HG03442 (cell line): Measurements from ENCODE around the gene DYNLRB1.

Experiments used
- ATAC-seq: cut with Tn5 transposase; IDR thresholded peaks from one replicate; pipeline ENCODE4 v1.9.1; 2021; ENCODE audit warnings: mild to moderate bottlenecking, moderate library complexity; ENCODE audit not compliant: unreplicated experiment

Gene DYNLRB1

DNA sequence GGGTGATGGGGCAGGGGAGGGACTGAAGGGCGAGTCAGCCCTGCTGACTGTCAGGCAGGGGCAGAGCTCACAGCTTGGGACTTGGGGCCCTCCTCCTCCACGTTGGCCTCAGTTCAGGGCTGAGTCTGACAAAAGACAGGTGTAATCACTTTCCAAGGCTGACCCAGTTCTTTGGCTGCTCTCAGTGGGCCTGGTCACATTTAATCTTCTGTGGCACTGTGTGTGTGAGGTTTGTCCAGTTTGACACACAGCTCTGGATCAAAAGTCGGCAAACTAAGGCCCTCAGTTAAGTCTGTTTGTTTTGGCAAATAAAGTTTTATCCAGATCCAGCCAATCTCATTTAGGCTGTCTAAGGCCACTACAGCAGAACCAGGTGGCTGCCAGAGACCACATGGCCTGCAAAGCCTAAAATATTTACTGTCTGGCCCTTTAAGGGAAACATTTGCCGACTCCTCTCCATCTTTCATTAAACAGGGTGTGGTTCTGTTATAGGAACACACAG lies 37.2 kb downstream of the DYNLRB1 start:
- no peak for ATAC-seq

DNA sequence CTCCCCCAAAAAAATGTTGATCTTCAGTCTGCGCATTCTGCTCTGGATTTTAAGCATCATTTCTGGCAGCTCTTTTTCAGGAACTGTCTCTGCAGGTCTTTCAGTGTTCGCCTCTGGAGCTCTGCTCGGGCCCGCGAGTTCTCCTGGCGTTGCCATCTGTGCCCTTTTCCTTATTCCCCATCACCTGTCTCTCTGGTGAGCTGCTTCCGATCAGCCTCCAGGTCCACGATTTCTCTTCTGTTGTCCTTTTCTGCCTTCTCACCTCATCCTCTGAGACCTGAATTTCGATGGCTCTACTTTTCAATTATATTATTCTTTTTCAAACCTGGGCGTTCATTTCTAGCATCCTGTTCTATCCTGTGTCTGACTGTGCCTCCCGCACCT lies 41.7 kb downstream of the DYNLRB1 start:
- no peak for ATAC-seq

DNA sequence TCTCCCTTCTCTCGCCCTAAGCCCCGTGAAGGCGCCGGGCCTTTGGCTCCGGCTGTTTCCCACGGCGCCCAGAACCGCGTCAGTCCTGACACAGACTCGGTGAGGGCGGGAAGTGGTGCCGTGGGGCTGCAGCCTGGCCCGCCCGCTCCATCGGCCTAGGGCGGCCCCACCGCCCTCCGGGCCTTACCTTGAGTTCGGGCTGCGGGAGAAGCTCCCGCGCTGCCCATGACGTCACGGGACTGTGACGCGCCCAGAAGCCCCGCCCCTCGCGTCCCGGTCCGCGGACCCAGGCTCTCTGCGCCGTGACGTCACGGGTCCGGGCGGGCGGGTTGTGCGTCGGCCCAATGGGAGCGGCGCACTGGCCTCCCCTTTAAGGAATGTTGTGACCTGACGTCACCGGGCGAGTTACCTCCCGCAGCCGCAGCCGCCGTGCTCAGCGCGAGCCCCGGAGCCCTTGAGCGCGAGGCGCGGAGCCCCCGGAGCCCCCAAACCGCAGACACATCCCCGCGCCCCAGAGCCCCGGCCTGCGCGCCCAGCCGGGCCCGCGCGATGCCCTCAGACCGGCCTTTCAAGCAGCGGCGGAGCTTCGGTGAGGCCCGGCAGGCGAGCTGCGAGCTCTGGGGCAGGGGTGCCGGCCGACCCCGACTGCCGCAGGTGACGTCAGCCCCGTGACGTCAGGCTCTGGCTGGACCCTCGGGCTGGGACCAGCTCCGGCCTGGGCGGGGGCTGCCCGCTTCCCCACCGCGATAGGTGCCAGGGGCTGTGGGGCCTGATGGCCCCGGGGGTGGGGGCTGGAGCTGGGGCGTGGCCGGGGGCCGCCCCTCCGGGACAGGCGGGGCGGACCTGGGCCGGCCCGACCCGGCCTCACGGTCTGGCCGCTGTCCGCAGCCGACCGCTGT lies 42.3 kb downstream of the DYNLRB1 start, which contains the start of gene MAP1LC3A:
Gene MAP1LC3A, plus strand, starts transcription at position 399 of the 899 bp plus-strand sequence. Its CDS starts 151 bp downstream, at position 550.
- ATAC-seq, result peak; percentile 52

DNA sequence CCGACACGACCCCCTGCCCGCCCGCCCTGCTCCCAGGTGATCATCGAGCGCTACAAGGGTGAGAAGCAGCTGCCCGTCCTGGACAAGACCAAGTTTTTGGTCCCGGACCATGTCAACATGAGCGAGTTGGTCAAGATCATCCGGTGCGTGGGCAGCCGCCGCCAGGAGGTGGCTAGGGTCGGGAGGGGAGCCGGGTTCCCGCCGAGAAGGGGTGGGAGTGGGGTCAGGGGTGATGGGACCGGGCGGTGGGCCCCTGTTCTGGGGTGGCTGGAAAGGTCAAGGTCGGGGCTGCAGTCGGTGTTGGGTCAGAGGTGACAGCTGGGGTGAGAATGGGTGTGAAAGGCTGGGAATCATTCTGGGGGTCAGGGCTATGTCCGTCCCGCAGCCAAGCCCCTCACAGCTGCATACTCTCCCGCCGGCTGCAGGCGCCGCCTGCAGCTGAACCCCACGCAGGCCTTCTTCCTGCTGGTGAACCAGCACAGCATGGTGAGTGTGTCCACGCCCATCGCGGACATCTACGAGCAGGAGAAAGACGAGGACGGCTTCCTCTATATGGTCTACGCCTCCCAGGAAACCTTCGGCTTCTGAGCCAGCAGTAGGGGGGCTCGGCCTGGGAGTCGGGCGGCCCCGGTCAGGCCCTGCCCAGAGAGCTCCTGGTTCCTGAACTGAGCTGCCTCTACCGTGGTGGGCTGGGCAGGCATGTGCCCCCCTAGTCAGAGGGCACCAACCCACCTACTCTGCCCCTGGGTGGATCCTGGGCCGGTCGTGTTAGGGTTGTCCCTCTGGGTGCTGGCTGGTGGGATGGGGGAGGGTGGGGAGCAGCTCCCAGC lies 43.3 kb downstream of the DYNLRB1 start:
- ATAC-seq, result no peak

DNA sequence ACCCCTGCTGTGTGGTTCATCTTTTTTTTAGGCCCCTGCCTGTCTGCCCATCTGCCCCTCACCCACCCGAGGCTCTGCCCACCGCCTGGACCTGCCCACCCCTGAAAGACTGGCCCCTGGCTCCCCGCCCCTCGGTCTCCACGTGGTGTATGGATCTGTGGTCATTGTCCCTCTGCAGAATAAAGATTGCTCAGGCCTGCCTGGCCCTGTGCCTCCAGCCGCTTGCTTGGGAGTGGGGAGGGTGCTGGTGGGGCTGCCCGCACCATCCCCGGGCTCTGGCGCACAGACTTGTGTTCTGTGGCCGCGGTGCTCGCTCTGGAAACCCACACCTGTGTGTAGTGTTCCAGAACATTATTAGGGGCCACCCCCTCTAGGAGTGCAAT lies 43.9 kb downstream of the DYNLRB1 start:
- no peak for ATAC-seq

DNA sequence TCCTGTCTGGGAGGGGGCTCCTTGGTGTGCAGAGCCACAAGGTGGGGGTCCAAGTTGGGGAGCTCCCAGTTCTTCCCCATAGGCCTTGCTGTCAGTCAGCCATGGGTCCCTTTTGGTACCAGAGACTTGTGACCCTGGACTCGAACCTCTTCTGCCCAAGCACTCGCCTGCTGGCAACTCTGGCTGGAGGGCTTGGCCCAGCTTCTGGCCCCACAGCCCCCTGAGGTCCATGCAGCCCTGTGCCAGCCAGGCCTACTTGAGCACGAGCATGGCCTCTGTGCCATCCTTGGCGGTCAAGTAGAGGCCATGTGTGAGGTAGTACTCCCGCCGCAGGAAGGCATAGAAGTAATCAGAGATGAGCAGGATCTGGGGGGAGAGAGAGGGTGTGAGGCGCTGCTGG lies 44.4 kb downstream of the DYNLRB1 start:
- no peak for ATAC-seq

DNA sequence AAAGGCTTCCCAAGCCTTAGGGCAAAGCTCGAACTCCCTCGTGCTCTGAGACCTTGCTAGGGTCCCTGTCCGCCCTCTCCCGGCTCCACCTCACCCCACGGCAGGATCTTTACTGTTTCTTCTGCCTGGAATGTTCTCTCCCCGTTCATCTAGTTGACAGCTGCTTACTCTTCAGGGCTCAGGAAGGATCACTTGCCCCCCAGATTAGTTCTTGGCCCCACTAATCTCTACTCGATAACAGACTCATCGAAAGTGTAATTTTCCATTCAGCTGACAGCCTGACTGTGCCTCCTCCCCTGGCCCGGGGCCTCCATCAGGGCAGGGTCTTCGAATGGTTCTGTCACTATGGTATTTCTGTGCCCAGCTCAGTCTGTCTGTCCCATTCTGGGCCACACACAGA lies 45.4 kb downstream of the DYNLRB1 start:
- no peak for ATAC-seq

DNA sequence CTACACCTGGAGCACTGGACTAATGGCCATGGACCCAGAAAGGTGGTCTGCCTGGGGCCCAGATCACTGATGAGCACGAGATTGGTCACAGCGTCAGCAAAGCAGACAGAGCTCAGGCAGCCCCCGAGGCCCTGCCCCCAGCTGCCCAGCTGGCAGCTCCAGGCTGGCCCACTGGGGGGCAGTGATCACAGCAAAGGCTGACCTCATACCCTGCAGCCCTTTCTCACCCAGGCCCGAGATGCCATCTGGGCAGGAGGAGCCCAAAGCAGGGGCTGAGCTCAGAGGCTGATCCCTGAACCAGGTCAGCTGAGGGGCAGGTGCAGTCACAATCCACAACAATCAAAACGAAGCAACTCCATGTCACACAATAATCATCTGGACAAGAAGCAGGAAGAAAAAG lies 46.4 kb downstream of the DYNLRB1 start:
- ATAC-seq, result no peak

DNA sequence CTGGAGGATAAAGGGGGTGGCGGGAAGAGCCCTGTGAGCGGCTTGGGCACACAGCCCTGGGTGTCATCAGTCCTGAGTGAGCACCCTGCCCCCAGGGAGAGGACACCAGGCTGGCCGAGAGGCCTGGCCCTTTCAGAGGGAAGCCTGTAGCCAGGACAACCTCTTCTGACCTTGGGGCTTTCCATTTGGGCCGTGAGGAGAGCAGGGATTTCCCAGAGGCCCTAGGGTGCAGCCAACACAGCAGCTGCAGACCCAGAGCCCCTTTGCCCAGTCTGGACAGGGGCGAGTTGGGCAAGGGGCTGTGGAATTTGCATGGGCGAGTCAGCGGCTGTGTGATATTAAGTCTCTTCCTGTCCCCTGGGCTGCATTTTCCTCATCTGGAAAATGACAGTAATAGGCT lies 48.6 kb downstream of the DYNLRB1 start:
- no peak for ATAC-seq

DNA sequence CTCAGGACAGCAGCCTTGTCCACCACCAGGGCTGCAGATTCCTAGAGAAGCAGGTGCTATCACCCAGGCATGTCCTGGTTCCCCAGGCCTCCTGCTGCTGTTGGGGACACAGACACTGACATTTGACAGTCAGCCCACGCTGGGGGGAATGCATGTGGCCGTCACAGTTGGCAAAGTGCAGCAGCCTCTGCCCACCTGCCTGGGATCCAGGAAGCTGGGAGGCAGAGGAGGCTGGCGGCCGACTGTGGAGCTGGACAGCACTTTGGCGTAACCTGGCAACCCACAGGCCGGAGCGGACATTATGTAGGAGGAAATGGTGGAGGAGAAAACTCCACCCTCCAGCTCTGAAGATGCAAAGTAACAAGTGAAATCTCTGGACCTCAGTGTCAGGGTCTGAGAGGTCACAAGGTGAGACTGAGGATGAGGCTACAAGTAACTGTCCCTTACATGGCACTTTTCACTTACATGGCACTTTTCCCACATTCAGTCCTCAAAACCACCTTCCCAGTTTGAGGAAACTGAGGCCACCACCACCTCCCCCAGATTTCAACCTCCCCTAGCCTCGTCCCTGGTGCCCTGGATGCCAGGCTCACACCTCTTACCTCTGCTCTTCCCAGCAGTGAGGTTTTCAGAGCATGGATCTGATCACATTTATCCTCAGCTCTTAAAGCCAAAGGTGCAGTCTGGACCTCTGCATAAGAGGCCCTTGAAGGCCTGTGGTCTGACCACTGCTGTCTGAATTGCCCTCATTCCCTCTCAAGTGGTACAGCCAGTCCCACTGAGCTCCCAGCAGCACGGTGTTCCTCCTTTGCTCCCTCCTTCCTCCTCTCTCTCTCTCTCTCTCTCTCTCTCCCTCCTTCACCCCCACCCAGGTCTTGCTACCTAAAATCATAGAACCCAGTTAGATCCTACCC lies 51.0 kb downstream of the DYNLRB1 start:
- ATAC-seq, result no peak

DNA sequence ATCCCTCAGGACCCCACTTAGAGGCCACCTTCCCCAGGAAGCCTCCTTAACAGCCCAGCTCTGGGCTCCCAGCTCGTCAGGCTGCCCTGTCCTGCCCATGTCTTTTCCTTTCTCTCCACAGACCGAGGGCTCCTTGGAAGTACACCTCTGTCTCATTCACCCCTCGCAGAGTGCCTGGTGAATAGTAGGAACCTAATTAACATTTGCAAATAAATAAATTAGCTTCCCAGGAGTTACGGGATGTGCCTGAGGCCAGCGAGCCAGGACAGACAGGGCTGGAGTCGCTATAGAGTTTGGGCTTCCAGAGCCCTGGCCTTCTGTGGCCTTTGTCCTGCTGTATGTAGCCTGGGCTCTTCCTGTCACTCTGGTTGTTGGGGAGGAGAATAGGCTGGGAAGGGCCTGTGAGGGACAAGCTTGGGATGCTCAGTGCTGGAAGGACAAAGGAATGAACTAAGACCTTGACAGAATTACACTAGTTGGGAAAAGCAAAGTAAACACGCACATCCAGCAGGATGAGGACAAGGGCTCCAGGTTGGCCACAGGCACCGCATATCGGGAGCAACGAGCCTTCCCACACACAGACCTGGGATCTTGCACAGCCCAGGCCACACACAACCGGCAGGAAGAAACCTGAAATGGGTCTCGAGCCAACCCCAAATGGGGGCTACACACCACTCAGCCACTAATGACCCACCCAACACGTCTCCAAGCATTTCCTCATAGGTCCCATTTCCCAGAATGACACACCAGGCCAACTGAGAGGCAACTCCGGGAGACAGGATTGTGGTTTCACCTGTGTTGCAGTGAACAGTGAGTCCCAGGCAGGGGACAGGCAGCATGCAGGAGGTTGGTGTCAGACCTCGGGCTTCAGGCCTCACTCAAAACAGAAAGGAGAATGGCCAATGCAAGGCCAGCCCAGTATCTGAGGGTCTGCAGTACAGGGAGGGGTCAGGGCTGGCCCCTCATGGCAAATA lies 52.0 kb downstream of the DYNLRB1 start:
- ATAC-seq, result no peak

DNA sequence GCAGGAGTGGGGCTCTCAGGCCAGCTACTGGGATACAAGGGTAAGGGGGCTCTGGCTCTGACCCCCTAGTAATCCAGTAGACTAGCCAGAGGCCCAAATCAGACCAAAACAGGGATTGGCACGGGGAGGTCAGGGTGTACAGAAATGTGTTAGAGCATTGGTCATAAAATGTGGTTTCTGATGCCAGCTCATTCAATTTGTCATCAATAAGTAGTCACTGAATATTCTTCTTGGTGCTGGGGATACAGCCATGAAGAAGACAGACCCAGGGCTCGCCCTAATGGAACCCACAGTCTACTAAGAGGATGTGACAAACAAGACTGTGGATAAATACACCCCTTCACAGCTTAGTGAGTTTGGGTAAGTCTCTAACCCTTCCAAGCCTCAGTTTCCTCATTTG lies 53.4 kb downstream of the DYNLRB1 start:
- ATAC-seq, result no peak

DNA sequence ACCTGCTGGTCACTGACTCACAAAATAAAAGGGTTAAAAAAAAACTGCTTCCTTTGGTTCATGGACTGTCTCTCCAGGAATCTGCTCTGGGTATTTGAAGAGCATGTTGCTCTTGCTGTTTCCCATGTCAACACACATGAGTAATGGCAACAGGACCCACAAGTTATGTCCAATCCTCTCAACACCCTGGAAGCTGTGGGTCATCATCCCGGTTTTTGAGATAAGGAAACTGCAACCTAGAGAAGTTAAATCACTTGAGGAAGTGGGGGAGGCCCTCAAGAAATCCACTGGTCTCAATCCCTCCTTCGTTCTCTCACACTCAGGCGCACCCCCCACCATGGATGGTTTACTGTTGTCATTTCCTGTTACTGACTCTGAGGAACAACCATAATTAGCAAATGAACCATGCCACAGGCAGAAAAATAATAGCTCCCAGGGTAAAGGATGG lies 54.7 kb downstream of the DYNLRB1 start:
- no peak for ATAC-seq

DNA sequence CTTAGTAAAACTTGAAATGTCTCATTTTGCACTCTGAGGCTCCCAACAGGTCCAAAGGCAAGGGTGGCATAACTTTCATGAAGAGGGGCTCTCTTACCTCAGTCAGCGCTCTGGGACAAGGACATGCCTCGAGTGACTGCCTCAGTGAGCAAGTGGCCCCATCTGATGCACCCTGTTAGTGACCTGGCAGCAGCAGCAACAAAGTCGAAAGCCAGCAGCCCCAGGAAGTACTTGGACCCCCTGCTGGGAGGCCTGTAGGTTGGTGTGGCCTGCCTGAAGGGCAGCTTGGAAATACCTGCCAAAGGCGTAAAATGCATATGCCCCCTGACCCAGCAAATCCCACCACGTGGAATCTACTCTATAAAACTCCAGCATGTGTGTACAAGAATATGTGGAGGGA lies 55.5 kb downstream of the DYNLRB1 start:
- no peak for ATAC-seq

DNA sequence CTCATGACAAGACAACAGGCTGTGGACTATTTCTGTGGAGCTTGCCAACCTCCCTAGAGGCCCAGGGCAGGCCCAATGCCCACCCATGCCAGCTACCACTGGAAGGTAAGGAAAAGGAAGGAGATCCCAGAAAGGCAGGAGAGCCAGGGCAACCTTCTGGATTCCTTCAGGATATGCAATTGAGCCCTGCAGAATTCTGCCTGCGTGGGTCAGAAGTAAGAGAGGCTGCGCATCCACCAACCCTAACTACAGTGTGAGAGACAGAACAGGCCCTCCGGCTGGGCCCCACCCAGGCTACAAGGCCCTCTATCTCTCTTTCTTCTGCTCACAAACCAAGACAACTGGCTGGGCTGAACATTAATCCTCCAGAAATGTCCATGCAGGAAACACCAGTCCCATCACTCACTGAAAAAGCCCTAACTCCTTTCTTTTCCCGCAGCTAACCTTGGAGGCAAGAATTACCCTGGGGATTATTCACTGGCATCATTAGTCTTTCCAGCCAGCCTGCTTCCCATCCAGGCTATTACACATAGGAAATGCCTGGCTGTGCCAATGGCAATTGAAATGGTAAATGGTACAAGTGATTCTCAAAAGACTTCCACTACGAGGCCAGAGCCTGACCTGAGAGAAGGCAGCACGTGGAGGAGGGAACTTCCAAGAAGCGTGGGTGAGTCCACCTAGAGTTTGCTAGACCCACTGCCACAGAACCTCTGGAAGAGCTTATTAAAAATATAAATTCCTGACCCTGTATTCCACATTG lies 57.5 kb downstream of the DYNLRB1 start:
- ATAC-seq, result no peak

DNA sequence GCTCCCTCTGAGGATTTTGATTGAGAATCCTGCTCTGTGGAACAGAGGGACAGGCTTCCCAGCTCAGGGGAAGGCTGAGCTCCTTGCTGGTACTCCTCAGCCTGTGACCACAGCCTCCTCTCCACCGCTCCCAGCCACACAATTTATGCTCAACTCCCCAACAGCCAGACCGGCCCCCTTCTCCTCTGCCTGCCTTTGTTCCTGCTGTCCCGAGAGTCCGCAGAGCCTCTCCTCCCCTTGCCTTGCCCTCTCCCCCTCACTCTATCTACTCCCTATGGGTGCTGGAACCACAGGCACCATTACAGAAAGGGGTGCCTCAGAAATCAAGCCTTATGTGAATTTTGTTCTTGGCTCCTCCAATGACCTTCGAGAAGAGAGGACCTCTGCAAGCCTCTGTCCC lies 58.2 kb downstream of the DYNLRB1 start:
- no peak for ATAC-seq

DNA sequence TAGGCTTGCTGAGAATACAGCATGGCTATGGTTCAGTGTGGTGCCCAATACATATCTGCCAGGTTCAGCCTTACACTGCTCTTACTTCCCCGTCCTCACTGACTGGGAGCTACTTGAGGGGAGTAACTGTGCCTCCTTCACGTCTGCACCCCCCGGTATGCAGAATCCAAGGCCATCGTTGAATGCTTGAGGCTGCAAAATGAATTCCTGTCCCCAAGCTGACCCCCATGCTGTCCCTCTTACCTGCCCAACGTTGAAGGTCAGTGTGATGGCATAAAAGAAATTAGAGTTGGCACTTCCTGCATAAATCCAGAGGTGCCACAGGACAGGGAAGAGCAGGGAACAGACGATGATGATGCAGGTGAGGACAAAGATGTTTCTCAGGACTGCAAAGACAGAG lies 58.6 kb downstream of the DYNLRB1 start:
- no peak for ATAC-seq

DNA sequence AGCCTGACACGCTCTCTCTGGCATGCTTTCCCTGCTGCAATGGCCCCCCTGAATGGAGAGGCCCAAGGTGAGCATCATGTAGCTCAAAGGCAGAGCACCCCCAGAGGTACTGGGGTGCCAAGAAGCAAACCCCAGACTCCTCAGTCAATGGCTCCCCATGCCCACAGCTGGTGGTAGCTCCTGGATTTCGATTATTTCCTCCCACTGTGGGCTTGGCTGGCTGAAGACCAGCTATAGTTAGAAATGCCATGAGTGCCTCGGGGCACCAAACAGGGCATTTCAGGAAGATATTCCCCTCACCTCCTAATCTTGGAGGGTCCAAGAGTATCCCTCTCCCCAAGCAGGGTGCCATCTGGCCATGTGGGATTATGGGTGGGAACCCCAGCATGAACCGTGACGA lies 59.0 kb downstream of the DYNLRB1 start:
- no peak for ATAC-seq

DNA sequence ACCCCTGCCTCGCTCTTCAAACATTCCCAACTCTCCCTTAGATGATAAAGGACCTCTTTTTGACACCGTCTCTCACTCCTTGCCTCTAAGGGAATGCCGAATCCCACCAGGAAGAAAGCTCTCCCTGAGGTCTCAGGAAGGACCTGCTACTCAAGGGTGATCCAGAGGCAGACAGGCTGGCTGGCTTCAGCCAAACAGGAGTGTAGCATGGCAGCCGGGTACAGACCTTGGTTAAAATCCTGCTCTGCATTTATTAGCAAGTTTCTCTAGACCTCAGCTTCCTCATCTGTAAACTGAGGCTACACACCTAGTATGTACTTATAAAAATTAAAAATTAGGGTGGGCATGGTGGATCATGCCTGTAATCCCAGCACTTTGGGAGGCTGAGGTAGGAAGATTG lies 59.5 kb downstream of the DYNLRB1 start:
- ATAC-seq, result no peak
